SU-DHL-6 (cell line): ENCODE results near the gene SERPINA1.

ENCODE experiments used
- CTCF ChIP-seq: fragments of 200-600 bp; sonication (generic); IDR thresholded peaks from one replicate; pipeline ENCODE4 v1.5.1; 2017; ENCODE audit warnings: antibody characterized with exemption, mild to moderate bottlenecking, low read length, moderate library complexity; ENCODE audit not compliant: insufficient read depth, poor library complexity, severe bottlenecking
- EZH2phosphoT487 ChIP-seq: fragments of 200-600 bp; sonication (generic), shearing (Covaris generic); conservative IDR thresholded peaks from 2 replicates; pipeline ENCODE4 v1.6.1; 2018; ENCODE audit warnings: mild to moderate bottlenecking, antibody characterized with exemption, low read length, moderate library complexity, mixed read lengths

GRCh38 chr14:94362614-94363133 is 25.7 kb downstream of the SERPINA1 start:
- no peak for TF ChIP-seq CTCF
- TF ChIP-seq EZH2phosphoT487: no peak
